SU-DHL-6 (cell line): ENCODE results near the gene ZNHIT3.

Experiments
- H2AFZ ChIP-seq: fragments of 200-600 bp; sonication (generic); 2 replicates; pipeline ENCODE4 v1.6.1; 2014; ENCODE audit warnings: low read depth, mild to moderate bottlenecking, moderate library complexity, mixed read lengths, antibody characterized with exemption, low read length; ENCODE audit not compliant: severe bottlenecking
- H3F3A ChIP-seq: fragments of 200-600 bp; shearing (Covaris generic); 2 replicates; pipeline ENCODE4 v1.6.0; 2016; ENCODE audit warnings: antibody characterized with exemption, mild to moderate bottlenecking; ENCODE audit not compliant: insufficient read depth
- H3K27ac ChIP-seq: fragments of 200-600 bp; sonication (generic); 2 replicates; pipeline ENCODE4 v1.5.1; 2016; ENCODE audit warnings: low read depth, mild to moderate bottlenecking, low read length, moderate library complexity, mixed read lengths
- H3K27me3 ChIP-seq: fragments of 200-600 bp; sonication (generic), shearing (Covaris generic); 2 replicates; pipeline ENCODE4 v1.6.0; 2014; ENCODE audit warnings: mild to moderate bottlenecking, low read length
- H3K36me3 ChIP-seq: fragments of 200-600 bp; sonication (generic); 2 replicates; pipeline ENCODE4 v1.6.1; 2014; ENCODE audit warnings: mild to moderate bottlenecking, low read length, mixed read lengths
- H3K4me2 ChIP-seq: fragments of 300-600, 200-600 bp; shearing (Covaris generic), sonication (generic); 2 replicates; pipeline ENCODE4 v1.6.0; 2014; ENCODE audit warnings: low read length, low read depth, mild to moderate bottlenecking; ENCODE audit not compliant: poor library complexity, severe bottlenecking
- H3K4me3 ChIP-seq: fragments of 200-600 bp; sonication (generic); 2 replicates; pipeline ENCODE4 v1.5.1; 2014; ENCODE audit warnings: antibody characterized with exemption, low read length, mild to moderate bottlenecking, mixed read lengths; ENCODE audit not compliant: insufficient read depth, poor library complexity, severe bottlenecking
- H3K79me2 ChIP-seq: fragments of 200-600 bp; sonication (generic); 2 replicates; pipeline ENCODE4 v1.6.1; 2014; ENCODE audit warnings: mild to moderate bottlenecking, low read length, moderate library complexity; ENCODE audit not compliant: insufficient read depth
- H3K9ac ChIP-seq: fragments of 200-600 bp; sonication (generic); 2 replicates; pipeline ENCODE4 v1.7.0; 2014; ENCODE audit warnings: mild to moderate bottlenecking, low read length
- H3K9me2 ChIP-seq: fragments of 200-600 bp; sonication (generic); replicated peaks from 2 replicates; pipeline ENCODE4 v1.6.1; 2014; ENCODE audit warnings: low read length; ENCODE audit not compliant: insufficient read depth
- H3K9me3 ChIP-seq: fragments of 200-600 bp; sonication (generic); 2 replicates; pipeline ENCODE4 v1.6.1; 2014; ENCODE audit warnings: low read length, mixed read lengths; ENCODE audit not compliant: insufficient read depth
- H4K20me1 ChIP-seq: fragments of 200-600 bp; sonication (generic); 2 replicates; pipeline ENCODE4 v1.6.1; 2014; ENCODE audit warnings: low read depth, mild to moderate bottlenecking, antibody characterized with exemption, low read length, moderate library complexity, mixed read lengths
- EZH2phosphoT487 ChIP-seq: fragments of 200-600 bp; sonication (generic), shearing (Covaris generic); conservative IDR thresholded peaks from 2 replicates; pipeline ENCODE4 v1.6.1; 2018; ENCODE audit warnings: mild to moderate bottlenecking, antibody characterized with exemption, low read length, moderate library complexity, mixed read lengths
- TF ChIP-seq, protein P1 (sequence below): fragments of 200-600 bp; sonication (generic); IDR thresholded peaks from one replicate; pipeline ENCODE4 v1.5.1; 2017; ENCODE audit warnings: antibody characterized with exemption, mild to moderate bottlenecking, low read length, moderate library complexity; ENCODE audit not compliant: insufficient read depth, poor library complexity, severe bottlenecking

The ZNHIT3 gene

DNA sequence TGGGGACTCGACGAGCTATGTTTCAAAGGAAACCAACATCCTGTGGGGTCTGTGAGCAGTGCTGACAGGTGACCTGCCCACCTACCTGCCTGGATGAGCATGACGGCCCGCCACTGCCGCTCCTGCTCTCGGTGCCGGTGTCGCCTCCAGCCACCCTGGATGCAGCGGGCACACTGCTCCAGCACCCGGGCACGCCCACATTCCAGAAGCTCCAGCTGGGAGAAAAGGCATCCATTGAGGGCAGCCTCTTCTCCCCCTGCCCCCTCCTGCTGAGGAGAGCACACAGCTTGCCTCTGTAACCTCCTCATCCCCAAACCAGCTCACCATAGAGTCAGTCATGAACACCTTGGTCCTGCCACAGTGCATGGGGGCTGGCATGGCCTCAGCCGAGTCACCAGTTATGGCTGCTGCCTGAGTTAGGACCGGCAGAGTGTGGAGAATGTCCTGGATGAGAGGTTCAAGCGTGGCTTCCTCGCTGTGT, 14.3 kb downstream of the ZNHIT3 start:
- Histone ChIP-seq H3K36me3 (no peaks in the 10 kb centered on the region), H3K79me2 (no peaks in the 10 kb centered on the region), H3K9me3 (no peaks in the 10 kb centered on the region), H3K4me2 (no peak overlapping the region), H3K27ac (no peak overlapping the region), H3K9me2 (no peaks in the 10 kb centered on the region), H3K4me3 (no peak overlapping the region), H3F3A (no peaks in the 10 kb centered on the region), H3K9ac (no peak overlapping the region), H4K20me1 (no peaks in the 10 kb centered on the region), H3K27me3 (no peaks in the 10 kb centered on the region), H2AFZ (no peak overlapping the region)
- no peak for TF ChIP-seq EZH2phosphoT487
- TF ChIP-seq, protein P1, sequence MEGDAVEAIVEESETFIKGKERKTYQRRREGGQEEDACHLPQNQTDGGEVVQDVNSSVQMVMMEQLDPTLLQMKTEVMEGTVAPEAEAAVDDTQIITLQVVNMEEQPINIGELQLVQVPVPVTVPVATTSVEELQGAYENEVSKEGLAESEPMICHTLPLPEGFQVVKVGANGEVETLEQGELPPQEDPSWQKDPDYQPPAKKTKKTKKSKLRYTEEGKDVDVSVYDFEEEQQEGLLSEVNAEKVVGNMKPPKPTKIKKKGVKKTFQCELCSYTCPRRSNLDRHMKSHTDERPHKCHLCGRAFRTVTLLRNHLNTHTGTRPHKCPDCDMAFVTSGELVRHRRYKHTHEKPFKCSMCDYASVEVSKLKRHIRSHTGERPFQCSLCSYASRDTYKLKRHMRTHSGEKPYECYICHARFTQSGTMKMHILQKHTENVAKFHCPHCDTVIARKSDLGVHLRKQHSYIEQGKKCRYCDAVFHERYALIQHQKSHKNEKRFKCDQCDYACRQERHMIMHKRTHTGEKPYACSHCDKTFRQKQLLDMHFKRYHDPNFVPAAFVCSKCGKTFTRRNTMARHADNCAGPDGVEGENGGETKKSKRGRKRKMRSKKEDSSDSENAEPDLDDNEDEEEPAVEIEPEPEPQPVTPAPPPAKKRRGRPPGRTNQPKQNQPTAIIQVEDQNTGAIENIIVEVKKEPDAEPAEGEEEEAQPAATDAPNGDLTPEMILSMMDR, result no peak

DNA sequence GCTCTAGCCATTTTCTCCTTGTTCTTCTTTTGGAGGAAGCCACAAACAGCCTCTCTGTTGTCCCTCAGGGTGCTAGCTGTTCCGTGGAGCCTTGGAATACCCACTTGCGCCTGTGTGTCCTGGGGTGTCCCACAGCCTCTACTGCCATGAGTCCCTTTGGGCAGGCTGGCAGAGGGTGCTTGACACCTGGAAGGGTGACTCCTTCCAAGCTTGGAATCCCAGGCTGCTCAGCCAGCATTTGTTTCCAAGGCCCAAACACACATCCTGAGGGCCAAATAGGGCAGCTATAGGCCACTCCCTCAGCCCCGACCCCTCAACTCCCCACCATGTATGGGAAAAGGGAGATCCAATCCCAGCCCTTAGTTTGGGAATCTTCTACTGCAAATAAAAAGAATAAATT, 14.9 kb downstream of the ZNHIT3 start:
- Histone ChIP-seq H3K9me3 (no peaks in the 10 kb centered on the region), H3K9me2 (no peaks in the 10 kb centered on the region), H3K27me3 (no peaks in the 10 kb centered on the region)

DNA sequence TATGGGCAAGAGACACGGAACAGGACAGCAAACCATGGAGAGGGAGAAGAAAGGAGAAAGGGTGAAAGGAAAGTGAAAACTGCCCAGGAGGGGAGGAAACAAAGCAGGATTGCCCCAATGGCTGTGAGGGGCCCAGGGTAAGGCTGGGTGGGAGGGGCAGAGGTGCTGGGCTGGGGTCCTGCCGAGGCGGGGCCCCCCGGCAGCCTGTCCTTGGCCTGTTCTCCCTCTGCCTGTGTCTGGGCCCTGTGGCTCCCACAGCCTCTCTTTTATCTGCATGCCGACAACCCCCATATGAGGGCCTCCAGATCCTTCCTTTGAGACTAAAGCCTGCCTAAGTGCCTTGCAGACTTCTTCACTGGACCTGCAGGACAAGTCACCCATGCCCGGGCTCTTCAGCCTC, 15.5 kb downstream of the ZNHIT3 start:
- Histone ChIP-seq H3K9me2 (no peaks in the 10 kb centered on the region), H2AFZ (no peak overlapping the region), H3K79me2 (no peaks in the 10 kb centered on the region), H3K27me3 (no peaks in the 10 kb centered on the region), H3K9ac (no peak overlapping the region), H3K27ac (no peak overlapping the region), H4K20me1 (no peaks in the 10 kb centered on the region), H3F3A (no peaks in the 10 kb centered on the region), H3K36me3 (no peaks in the 10 kb centered on the region), H3K4me3 (no peak overlapping the region), H3K4me2 (no peak overlapping the region), H3K9me3 (no peaks in the 10 kb centered on the region)
- TF ChIP-seq EZH2phosphoT487, result no peak
- TF ChIP-seq, protein P1, result no peak

More for the DNA sequence above, 14.9 kb downstream of the ZNHIT3 start:
- no peak overlapping the region for H3K9ac ChIP-seq
- H2AFZ ChIP-seq, result no peak overlapping the region
- H3K27ac ChIP-seq, result no peak overlapping the region
- no peak overlapping the region for H3K4me3 ChIP-seq
- H3K79me2 ChIP-seq, result no peaks in the 10 kb centered on the region
- H3F3A ChIP-seq, result no peaks in the 10 kb centered on the region
- H3K36me3 ChIP-seq, result no peaks in the 10 kb centered on the region
- no peaks in the 10 kb centered on the region for H4K20me1 ChIP-seq
- H3K4me2 ChIP-seq, result no peak overlapping the region
- TF ChIP-seq EZH2phosphoT487, result no peak
- TF ChIP-seq, protein P1, result no peak
